ENCODE data around the gene DNAI2.

DNAI2 gene

DNA sequence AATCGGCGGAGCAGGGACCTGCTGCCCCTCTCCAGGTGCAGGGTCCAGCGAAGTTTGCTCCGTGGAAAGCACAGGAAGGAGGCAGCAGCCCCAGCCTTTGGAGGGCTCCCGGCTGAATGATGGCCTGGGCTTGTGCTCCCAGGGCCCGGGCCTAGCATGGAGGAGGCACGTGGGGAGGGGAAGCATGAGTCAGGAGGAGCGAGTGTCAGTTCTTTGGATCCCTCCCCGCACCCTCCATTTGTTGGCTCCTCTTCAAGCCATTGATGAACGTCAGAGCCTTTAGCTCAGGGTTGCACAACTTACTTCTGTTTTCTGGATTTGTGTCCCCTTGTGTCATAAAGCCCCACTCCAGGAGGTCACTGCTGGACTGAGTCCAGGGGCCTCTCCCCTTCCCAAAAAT is 34.9 kb upstream of the DNAI2 start:
- TF ChIP-seq, protein P1, sequence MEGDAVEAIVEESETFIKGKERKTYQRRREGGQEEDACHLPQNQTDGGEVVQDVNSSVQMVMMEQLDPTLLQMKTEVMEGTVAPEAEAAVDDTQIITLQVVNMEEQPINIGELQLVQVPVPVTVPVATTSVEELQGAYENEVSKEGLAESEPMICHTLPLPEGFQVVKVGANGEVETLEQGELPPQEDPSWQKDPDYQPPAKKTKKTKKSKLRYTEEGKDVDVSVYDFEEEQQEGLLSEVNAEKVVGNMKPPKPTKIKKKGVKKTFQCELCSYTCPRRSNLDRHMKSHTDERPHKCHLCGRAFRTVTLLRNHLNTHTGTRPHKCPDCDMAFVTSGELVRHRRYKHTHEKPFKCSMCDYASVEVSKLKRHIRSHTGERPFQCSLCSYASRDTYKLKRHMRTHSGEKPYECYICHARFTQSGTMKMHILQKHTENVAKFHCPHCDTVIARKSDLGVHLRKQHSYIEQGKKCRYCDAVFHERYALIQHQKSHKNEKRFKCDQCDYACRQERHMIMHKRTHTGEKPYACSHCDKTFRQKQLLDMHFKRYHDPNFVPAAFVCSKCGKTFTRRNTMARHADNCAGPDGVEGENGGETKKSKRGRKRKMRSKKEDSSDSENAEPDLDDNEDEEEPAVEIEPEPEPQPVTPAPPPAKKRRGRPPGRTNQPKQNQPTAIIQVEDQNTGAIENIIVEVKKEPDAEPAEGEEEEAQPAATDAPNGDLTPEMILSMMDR (IDR thresholded peaks at IDR 0.05; ENCODE audit: low read depth, low read length, missing control alignments): no peak
- no peak for DNase-seq (ENCODE audit: low read depth)
- no peak overlapping the region for H3K4me3 ChIP-seq (ENCODE audit: low read depth, low read length)

DNA sequence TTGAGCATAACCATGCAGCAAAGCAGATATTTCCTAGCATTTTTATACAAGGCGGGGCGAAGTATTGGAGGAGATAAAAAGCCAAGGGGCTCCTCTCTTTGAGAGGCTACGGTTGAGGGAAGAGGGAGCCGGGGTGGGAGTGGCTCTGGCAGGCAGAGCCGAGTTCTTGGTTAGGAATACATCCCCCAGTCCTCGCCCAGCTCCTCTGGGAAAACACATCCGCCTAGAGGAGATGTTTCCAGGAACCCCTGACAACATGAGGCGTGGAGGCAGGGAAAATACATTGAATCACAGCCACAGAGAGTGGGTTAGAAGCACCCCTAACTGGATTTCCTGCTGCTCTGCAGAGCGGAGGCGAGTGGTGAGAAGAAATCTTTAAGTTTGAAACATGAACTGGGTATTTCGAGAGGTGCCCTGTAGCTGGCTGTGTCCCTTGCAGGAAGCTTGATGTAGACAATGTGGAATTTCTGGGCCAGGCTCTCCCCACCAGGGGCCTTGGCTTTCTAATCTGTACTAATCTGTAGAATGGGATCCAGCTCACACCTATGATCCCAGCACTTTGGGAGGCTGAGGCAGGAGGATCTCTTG is 33.3 kb upstream of the DNAI2 start:
- no peak overlapping the region for H3K4me3 ChIP-seq (ENCODE audit: low read depth, low read length)
- TF ChIP-seq, protein P1 (IDR thresholded peaks at IDR 0.05; ENCODE audit: low read depth, low read length, missing control alignments): no peak
- no peak for DNase-seq (ENCODE audit: low read depth)

DNA sequence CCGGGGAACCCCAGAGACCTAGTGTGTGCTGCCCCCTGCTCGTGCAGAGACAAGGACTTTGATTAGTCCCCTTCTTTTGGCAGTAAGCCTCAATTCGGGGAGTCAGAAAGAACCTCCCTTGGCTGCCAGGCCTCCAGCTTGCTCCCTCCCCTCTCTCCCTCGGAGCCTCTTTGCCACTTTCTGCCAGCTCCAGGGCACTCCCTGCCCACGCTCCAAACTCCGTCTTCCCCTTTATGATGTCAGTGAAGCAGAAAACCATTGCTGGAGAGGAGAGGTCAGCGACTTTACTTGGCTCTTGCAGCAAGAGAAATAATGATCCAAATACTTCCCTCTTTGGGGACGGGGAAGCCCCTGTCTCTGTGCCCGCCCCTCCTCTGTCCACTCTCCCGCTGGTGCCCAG is 32.6 kb upstream of the DNAI2 start:
- no peak overlapping the region for H3K4me3 ChIP-seq (ENCODE audit: low read depth, low read length)
- DNase-seq (ENCODE audit: low read depth): no peak
- TF ChIP-seq, protein P1 (IDR thresholded peaks at IDR 0.05; ENCODE audit: low read depth, low read length, missing control alignments): no peak

DNA sequence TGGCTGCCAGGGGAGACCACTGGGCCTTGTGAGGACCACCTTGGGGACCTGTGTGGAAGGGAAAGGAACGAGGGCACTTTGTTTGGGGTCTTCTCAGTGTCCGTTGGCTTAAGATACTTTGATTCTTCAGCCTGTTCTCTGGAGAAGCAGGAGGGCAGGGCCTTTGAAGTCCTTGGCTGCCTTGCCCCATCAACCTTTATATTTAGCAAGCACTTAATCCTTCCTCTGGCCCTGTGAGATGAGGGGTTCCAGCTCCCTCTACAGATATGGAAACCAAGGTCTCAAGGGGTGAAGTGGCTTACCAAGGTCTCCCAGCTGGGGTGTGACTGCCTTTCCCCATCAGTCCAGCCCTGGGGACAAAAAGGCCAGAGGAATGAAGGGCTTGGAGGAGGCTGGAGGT is 32.2 kb upstream of the DNAI2 start:
- H3K4me3 ChIP-seq (ENCODE audit: low read depth, low read length): no peak overlapping the region
- DNase-seq (ENCODE audit: low read depth): no peak
- TF ChIP-seq, protein P1 (IDR thresholded peaks at IDR 0.05; ENCODE audit: low read depth, low read length, missing control alignments): no peak

DNA sequence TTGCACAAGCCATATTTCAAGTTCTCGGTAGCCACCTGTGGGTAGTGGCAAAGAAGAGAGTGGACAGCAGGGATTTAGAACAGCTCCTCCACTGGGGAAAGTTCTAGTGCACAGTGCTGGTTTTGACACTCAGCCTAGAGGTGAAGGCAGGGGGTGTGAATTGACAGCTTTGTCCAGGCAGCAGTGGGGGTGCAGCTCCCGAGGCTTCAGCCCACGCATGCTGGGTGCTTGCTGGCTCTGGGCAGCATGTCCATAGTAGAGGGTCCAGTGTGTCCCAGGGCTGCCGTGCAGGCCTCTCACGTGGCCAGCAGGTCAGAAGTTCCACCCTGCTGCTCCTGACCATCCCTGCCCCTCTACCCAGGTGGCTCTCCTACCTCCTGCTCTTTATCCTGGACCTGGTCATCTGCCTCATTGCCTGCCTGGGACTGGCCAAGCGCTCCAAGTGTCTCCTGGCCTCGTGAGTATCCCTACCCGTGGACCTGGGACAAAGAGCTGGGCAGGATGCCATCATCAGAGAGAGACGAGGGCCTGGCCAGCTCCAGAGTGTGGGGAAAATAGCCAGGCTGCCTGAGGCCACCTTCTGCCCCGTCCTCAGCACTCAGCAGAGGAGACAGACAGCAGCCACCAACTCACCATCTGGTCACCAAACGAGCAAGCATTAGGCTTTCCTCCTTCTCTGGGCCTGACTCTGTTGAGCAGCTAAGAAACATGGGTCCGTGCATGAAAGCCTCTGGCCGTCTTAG is 30.9 kb upstream of the DNAI2 start:
- TF ChIP-seq, protein P1 (IDR thresholded peaks at IDR 0.05; ENCODE audit: low read depth, low read length, missing control alignments): no peak
- DNase-seq (ENCODE audit: low read depth): no peak
- H3K4me3 ChIP-seq (ENCODE audit: low read depth, low read length): no peak overlapping the region

DNA sequence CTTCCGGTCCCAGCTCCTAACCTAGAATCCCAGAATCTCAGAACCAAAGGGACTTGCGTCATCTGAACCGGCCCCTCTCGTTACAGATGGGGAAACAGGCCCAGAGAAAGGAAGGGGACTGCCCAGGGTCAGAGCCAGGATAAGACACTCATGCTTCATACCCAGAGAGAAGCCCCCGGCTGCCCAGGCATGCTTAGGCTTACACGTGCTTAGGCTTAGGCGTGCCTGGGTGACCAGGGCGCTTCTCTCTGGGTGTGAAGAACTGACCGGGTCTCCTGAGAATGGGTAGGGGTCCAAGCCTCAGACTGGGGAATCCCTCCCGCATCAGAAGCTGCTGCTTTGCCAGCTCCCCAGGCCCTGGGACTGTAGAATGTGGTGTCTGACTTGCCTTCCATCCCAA is 29.9 kb upstream of the DNAI2 start:
- no peak overlapping the region for H3K4me3 ChIP-seq (ENCODE audit: low read depth, low read length)
- DNase-seq (ENCODE audit: low read depth): no peak
- TF ChIP-seq, protein P1 (IDR thresholded peaks at IDR 0.05; ENCODE audit: low read depth, low read length, missing control alignments): no peak

DNA sequence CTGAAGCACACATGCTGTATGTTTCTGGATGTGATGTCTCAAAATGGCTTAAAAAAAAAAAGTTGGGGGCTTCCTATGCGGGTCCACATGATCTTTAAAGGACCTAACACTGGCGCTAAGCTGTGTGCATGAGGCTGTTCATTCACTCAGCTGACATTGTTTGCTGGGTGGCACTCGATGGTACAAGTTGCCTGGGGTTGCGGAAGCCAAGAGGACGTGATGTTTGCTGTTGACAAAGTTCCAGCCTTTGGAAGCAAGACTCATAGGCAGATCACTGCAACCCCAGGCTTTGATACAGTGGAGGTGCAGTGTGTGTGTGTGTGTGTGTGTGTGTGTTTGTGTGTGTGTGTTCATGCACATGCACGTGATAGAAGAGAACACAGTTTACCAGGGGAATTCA is 29.5 kb upstream of the DNAI2 start:
- TF ChIP-seq, protein P1 (IDR thresholded peaks at IDR 0.05; ENCODE audit: low read depth, low read length, missing control alignments): no peak
- H3K4me3 ChIP-seq (ENCODE audit: low read depth, low read length): no peak overlapping the region
- no peak for DNase-seq (ENCODE audit: low read depth)
